GM18873 (cell line): ENCODE results near the gene RANBP2.

Experiments
- ATAC-seq: cut with Tn5 transposase; IDR thresholded peaks from one replicate; pipeline ENCODE4 v1.9.1; 2021; ENCODE audit warnings: mild to moderate bottlenecking, moderate library complexity, moderate number of reproducible peaks; ENCODE audit not compliant: unreplicated experiment, low FRiP score

The RANBP2 gene

GRCh38 chr2:108833219-108833618 is 113.9 kb downstream of the RANBP2 start:
- ATAC-seq = no peak

- no peak for ATAC-seq
Observed at GRCh38 chr2:108834620-108835019, 115.3 kb downstream of the RANBP2 start.

GRCh38 chr2:108835040-108835439 is 115.8 kb downstream of the RANBP2 start:
- no peak for ATAC-seq
